GM21367 (cell line): Measurements from ENCODE around the gene PAFAH1B1.
"Not testable (repeated sequence)": the region's sequence is repeated elsewhere in the genome, so short reads cannot be mapped to it uniquely, and the experiment has no call there.

Source experiments
- ATAC-seq: cut with Tn5 transposase; IDR thresholded peaks from one replicate; pipeline ENCODE4 v1.9.1; 2021; ENCODE audit not compliant: unreplicated experiment

The PAFAH1B1 gene

DNA sequence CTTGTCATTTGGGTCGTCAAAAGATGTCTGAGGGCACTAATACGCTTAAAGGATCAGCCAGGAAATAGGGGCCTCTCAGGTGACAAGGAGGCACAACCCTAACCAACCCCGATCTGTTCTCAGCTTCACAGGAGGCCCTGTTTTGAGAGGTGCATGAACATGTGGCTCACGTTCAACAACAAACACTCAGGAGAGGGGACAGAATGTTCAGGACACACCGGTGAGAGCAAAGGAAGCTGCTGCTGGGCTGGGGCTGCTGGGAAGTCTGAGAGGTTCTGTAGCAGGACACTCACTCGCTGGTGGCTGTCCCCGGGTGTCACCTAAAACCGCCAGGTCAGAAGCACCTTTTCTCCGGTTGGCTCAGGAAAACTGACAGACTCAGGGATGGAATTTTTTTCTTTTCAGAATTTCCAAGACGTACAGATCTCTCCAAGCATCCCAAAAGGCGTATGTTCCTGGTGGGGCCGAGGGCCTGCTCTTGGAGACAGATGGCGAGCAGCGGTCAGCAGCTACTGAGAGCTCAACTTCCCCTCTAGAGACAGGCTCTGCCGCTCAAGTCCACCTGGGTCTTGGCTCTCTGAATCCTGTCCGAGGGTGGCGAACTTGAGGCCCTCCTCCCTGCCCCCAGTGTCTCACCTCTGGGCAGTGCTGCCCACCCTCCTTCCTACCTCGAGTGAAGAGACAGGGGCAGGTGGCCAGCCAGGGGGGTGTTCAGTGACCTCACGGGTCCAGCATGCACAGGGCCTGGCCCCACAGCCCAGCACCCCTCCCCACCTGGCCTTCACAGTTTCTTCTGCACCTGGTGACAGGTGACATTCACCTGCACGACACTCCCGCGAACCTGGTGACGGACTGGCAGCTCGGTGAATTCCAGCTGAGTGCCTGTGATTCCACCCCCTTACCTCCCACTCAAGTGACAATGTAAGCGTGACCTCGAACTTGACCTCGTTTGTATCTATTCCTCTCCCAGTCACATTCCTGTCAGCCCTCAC, 95.2 kb downstream of the PAFAH1B1 start:
- no peak for ATAC-seq

DNA sequence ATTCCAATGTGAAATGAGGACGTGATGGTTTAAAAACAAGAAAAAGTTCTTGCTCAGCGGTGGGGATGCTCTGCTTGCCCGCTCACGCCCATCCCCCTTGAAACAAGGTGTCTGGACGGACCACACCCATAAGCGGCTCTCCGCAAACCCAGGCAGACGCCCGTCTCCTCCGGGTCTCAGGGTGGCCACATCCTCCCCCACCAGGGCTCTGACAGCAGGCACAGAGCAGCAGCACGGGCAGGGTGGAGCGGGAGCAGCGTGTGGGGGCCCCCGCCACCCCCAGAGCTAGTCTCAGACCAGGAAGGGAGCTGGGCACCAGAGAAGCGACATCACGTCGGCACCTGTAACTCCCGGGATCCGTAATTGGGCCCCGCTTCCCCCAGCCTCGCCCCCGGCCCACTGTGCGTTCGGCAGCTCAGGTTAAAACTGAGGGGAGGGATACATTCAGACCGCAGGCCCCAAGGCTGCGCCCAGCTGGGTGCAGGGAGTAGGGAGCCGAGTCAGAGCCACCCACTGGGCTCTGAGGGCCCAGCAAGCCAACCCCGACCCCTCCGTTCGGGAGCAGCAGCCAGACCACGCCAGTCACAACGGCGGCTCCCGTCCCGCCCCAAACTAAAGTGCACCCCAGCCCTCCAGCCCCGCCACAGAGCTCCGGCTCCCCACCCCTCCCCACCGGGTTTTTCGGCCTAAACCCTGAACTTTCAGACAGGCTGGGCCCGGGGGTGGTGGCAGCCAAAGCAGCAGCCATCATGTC, 96.1 kb downstream of the PAFAH1B1 start:
- ATAC-seq: no peak

GRCh38 chr17:2690165-2691068, 97.0 kb downstream of the PAFAH1B1 start:
- no peak for ATAC-seq

DNA sequence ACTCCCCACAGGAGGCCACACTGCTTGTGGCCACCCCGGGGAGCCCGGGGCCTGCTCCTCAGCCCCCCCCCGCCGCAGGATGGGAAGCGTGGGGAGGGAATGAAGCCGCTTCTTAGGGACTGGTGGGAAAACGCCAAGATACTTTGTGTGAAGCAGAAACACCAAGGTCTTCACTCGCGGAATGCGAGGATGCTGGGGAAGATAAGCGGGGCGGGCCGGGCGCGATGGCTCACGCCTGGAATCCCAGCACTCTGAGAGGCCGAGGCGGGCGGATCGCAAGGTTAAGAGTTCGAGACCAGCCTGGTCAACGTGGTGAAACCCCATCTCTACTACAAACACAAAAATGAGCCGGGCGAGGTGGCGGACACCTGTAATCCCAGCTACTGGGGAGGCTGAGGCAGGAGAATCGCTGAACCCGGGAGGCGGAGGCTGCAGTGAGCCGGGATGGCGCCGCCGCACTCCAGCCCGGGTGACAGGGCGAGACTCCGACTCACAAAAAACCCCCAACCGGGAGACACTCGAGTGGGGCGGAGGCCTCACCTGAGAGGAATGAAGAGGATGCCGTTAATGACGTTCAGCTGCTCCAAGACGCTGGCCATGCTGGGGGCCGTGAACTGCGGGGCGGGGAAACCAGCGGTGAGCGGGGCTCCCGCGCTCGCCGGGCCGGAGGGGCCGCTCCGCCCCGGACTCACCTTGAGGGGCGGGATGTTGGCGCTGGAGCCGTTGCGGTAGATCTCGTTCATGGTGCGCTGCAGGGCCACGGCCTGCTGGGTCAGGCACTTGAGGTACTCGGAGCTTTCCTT, 97.8 kb downstream of the PAFAH1B1 start:
- ATAC-seq: no peak

GRCh38 chr17:2691965-2692780, 98.7 kb downstream of the PAFAH1B1 start:
- no peak for ATAC-seq

DNA sequence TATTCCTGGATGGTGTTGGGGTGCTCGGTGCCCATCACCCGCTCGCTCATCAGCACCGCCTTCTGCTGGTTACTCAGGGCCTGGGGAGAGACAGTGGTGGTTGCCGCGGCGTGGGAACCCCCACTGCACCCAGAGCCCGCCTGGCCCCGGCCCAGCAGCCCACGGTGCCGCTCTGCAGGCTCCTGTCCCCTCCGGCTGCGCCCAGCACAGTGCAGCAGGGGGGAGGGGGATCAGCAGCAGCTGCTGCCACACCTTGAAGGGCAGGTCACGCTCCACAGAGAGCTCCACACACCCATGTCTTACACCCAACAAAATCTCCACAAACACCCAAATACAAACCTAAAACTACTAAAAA, 99.3 kb downstream of the PAFAH1B1 start:
- ATAC-seq: no peak

DNA sequence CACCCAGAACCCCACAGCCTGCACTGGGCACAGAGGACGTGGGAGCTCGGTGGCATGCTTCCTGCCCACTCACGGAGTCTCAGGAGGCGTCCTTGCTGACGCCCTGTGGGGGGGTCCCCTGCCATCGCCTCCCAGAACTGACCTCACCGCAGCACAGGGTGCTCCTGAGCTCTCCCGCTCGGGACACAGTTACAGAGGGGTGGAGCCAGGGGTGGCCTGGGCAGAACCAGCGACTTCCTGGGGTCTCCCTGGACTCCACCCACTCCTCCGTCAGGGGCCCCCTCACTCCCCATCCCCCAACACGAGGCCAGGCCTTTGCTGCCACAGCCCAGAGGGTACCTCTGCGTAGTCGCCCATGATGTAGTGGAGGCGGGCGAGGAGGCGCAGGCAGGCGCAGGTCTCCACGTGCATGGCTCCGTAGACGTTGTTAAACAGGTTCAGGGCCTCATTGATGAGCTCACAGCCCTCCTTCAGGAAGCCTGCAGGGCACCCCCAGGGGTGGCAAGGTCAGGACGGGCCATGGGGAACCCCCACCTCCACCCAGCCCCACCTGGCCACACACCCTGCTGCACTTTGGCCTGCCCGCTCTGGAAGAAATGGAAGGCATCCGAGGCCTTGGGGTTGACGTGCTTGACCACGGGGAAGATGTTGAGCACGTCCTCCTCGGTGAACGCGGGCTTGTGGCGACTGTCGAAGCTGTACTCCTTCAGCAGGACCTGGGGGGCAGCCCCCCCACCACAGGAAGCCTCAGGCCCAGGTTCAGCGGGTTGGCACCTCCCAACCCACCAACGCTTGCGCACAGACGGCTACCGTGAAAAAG, 100.3 kb downstream of the PAFAH1B1 start:
- ATAC-seq: no peak

DNA sequence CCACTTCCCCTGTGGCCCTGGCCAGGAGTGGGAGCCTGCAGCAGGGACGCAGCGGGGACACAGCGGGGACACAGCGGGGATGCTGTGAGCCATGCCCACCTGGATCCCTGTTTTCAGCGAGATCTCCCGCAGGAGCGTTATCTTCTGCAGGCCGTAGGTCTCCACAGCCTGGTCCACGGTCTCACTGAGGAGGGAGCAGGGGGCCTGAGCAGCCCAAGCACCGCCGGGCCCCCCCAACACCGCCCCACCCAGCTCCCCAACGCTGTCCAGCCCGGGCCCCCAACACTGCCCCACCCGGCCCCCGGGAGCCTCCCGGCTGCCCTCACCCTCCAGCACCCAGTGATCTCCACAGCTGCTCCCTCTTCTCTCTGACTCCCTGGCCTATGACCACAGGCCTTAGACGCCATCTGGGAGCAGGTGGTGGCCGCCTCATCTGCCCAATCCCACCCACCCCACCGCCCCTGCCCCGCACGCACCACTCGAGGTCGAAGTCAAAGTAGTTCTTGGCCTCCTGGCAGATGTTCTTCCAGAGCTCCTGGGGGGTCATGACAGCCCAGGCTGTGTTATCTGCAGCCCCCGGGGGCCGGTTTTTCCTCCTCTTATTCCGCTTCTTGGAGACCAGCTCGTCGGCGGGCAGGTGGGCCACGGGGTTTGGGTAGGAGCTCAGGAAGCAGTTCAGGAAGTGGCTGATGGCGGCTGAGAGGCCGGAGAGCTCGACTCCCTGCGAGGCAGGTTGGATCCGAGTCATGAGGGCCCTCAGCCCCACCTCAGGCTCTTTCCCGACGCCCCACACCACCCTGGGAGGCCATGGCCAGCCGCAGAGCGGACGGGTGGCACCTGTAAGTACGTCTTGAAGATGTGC, 101.2 kb downstream of the PAFAH1B1 start:
- ATAC-seq: no peak

DNA sequence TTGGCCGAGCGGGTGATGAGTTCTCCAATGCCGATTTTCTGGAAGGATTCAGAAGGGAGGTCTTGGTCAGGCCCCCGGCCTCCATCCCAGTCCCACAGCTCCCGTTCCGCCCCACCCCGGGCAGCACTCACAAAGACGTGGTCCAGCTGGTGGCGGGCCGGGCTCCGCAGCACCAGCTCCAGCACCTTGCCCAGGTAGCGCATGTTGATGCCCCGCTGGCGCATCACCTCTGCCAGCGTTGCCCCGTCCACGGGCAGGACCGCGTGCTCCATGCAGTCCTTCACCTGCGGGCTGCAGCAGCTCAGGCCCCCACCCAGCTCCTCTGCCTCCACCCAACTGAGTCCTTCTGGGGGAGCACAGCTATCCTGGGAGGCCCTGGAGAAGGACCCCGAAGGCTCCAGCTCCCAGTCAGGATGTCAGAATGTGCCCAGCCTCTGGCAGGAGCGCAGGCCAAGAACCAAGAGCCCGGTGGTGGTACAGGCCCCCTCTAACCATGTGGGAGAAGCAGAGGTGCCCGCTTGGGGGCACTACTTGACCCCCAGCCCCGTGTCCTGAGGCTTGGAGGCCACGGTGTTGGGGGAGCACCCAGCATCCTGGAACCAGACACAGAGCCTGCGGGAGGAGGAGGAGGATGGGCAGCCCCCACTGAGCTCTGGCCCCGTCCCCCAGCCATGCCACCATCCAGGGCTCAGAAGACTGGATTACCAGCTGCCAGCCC, 101.9 kb downstream of the PAFAH1B1 start:
- ATAC-seq: no peak

- ATAC-seq: no peak
Measured at GRCh38 chr17:2695961-2696760, 102.7 kb downstream of the PAFAH1B1 start.

GRCh38 chr17:2697611-2698162, 104.2 kb downstream of the PAFAH1B1 start:
- ATAC-seq: no peak

DNA sequence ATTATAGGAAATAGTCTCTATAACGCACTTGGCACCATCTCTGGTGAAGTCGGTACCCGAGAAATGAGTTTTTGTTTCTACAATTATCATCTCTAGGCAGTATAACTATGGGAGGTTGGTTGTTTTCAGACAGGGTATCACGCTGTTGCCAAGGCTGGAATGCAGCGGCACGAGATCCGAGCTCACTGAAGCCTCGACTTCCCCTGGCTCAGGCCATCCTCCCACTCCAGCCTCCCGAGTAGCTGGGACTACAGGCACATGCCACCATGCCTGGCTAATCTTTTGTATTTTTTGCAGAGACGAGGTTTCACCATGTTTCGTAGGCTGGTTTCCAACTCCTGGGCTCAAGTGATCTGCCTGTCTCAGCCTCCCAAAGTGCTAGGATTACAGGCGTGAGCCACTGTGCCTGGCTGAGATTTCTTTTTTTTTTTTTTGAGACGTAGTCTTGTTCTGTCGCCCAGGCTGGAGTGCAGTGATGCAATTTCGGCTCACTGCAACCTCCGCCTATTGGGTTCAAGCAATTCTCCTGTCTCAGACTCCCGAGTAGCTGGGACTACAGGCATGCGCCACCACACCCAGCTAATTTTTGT, 105.9 kb downstream of the PAFAH1B1 start:
- ATAC-seq: not testable (repeated sequence)

GRCh38 chr17:2700030-2700490, 106.6 kb downstream of the PAFAH1B1 start:
- no peak for ATAC-seq

- ATAC-seq: no peak
Measured at GRCh38 chr17:2700491-2701141, 107.2 kb downstream of the PAFAH1B1 start.
